CD4-positive, CD25-positive, alpha-beta regulatory T cell (primary cell): ENCODE measurements around the gene DCAF8L2. TPM values are rescaled to one million over a fixed set of nuclear protein-coding genes. Genes with fewer than 3 reads are reported as not detected.
A peak's percentile ranks its signal among the peaks of the same experiment; 100 is the strongest.
"Not testable (repeated sequence)": the region's sequence is repeated elsewhere in the genome, so short reads cannot be mapped to it uniquely, and the experiment has no call there.

ENCODE experiments used
- ATAC-seq, 2 donors: fragments of 150-1000 bp; cut with Tn5 transposase; one replicate each; pipeline ENCODE4 v1.10.0; 2021; ENCODE audit warnings: low read depth in 2 of 2, moderate number of reproducible peaks in 2 of 2, moderate library complexity in 1 of 2
- DNase-seq, 3 donors: peaks; one replicate each; pipeline versions ENCODE4 v3.0.0 to v3.0.0-alpha.2; 2012 to 2022; ENCODE audit warnings: mixed read lengths in 1 of 3
- H3K27ac ChIP-seq: one replicate; pipeline ENCODE4 v1.7.0; 2013; ENCODE audit warnings: mild to moderate bottlenecking, low read length; ENCODE audit not compliant: insufficient read depth, poor library complexity, severe bottlenecking
- H3K27me3 ChIP-seq: one replicate; pipeline ENCODE4 v1.7.0; 2013; ENCODE audit warnings: low read length; ENCODE audit not compliant: control insufficient read depth, insufficient read depth
- H3K36me3 ChIP-seq: one replicate; pipeline ENCODE4 v1.7.0; 2013; ENCODE audit warnings: mild to moderate bottlenecking, low read length, moderate library complexity; ENCODE audit not compliant: control insufficient read depth, insufficient read depth
- H3K4me1 ChIP-seq: 2 replicates; pipeline ENCODE4 v1.7.0; 2013; ENCODE audit warnings: mild to moderate bottlenecking, low read length; ENCODE audit not compliant: insufficient read depth, control insufficient read depth, poor library complexity, severe bottlenecking
- H3K4me3 ChIP-seq: one replicate; pipeline ENCODE4 v1.7.0; 2013; ENCODE audit warnings: low read depth, mild to moderate bottlenecking, low read length, moderate library complexity
- H3K9me3 ChIP-seq, 2 experiments: 1 replicate in 1 of 2; 2 replicates in 1 of 2; pipeline ENCODE4 v1.7.0; 2013; ENCODE audit warnings: low read length in 2 of 2, mild to moderate bottlenecking in 1 of 2, moderate library complexity in 1 of 2; ENCODE audit not compliant: control insufficient read depth in 2 of 2
- H3K27ac Mint-ChIP-seq, 3 donors: one replicate each; pipeline ENCODE4 v1.8.0; 2020 to 2022; ENCODE audit warnings: mild to moderate bottlenecking in 3 of 3, mixed read lengths in 3 of 3, moderate library complexity in 2 of 3
- H3K27me3 Mint-ChIP-seq: one replicate; pipeline ENCODE4 v1.8.0; 2022; ENCODE audit warnings: mild to moderate bottlenecking, mixed read lengths
- H3K36me3 Mint-ChIP-seq: one replicate; pipeline ENCODE4 v1.8.0; 2020; ENCODE audit warnings: mixed read lengths
- H3K4me1 Mint-ChIP-seq, 4 donors: one replicate each; pipeline ENCODE4 v1.8.0; 2020 to 2022; ENCODE audit warnings: mixed read lengths in 4 of 4, mild to moderate bottlenecking in 1 of 4
- H3K4me3 Mint-ChIP-seq, 4 donors: one replicate each; pipeline ENCODE4 v1.8.0; 2020 to 2022; ENCODE audit warnings: mild to moderate bottlenecking in 4 of 4, mixed read lengths in 4 of 4, moderate library complexity in 3 of 4
- H3K9me3 Mint-ChIP-seq, 7 donors: one replicate each; pipeline ENCODE4 v1.8.0; 2020 to 2022; ENCODE audit warnings: mixed read lengths in 7 of 7, mild to moderate bottlenecking in 3 of 7, moderate library complexity in 2 of 7
- polyA plus RNA-seq, 4 donors: library from polyadenylated mRNA; unstranded; fragments of 300-500 nt; fragmentation: Illumina TruSeq; gene quantifications; one replicate each; pipeline ENCODE4 v1.2.3, GENCODE V29; 2021
- total RNA-seq: library from RNA; stranded (reverse); gene quantifications from one replicate; pipeline ENCODE4 v1.2.3, GENCODE V29; 2022

The DCAF8L2 gene
- total and polyA plus RNA-seq, 5 donors from 2014 or later: not detected

GRCh38 chrX:27675493-27675892, 85.3 kb downstream of the DCAF8L2 start:
- no peak for ATAC-seq
- no peak overlapping the region for H3K4me3 ChIP-seq
- H3K4me1 Mint-ChIP-seq: no peaks in the 10 kb centered on the region
- H3K4me3 Mint-ChIP-seq: no peak overlapping the region
- H3K4me1 ChIP-seq: no peaks in the 10 kb centered on the region
- no peak overlapping the region for H3K27ac ChIP-seq
- H3K27ac Mint-ChIP-seq: no peak overlapping the region
- peaks cover 0 to 4% (median 0%) of the 10 kb centered on the region in 7 donors for H3K9me3 Mint-ChIP-seq
- no peaks in the 10 kb centered on the region for H3K27me3 Mint-ChIP-seq
- H3K36me3 Mint-ChIP-seq: no peaks in the 10 kb centered on the region
- no peaks in the 10 kb centered on the region for H3K9me3 ChIP-seq
- no peaks in the 10 kb centered on the region for H3K27me3 ChIP-seq
- DNase-seq: no peak
- H3K36me3 ChIP-seq: no peaks in the 10 kb centered on the region

- ATAC-seq: no peak
- peaks cover 0 to 4% (median 0%) of the 10 kb centered on the region in 7 donors for H3K9me3 Mint-ChIP-seq
- no peak overlapping the region for H3K27ac Mint-ChIP-seq
Observed at GRCh38 chrX:27679281-27679680, 89.1 kb downstream of the DCAF8L2 start.

GRCh38 chrX:27680726-27681125, 90.6 kb downstream of the DCAF8L2 start:
- Histone ChIP-seq H3K4me1 (no peaks in the 10 kb centered on the region), H3K9me3 (no peaks in the 10 kb centered on the region), H3K36me3 (no peaks in the 10 kb centered on the region), H3K27me3 (no peaks in the 10 kb centered on the region), H3K4me3 (no peak overlapping the region), H3K27ac (no peak overlapping the region)
- Mint-ChIP-seq H3K4me3 (no peak overlapping the region), H3K27me3 (no peaks in the 10 kb centered on the region), H3K9me3 (peaks cover 0 to 7% (median 0%) of the 10 kb centered on the region in 7 donors), H3K4me1 (no peaks in the 10 kb centered on the region), H3K36me3 (no peaks in the 10 kb centered on the region), H3K27ac (no peak overlapping the region)
- no peak for DNase-seq
- no peak for ATAC-seq

More at GRCh38 chrX:27679281-27679680, 89.1 kb downstream of the DCAF8L2 start:
- Histone ChIP-seq H3K4me3 (no peak overlapping the region), H3K27me3 (no peaks in the 10 kb centered on the region), H3K27ac (no peak overlapping the region), H3K36me3 (no peaks in the 10 kb centered on the region), H3K9me3 (no peaks in the 10 kb centered on the region), H3K4me1 (no peaks in the 10 kb centered on the region)
- DNase-seq: no peak
- no peaks in the 10 kb centered on the region for H3K4me1 Mint-ChIP-seq
- H3K36me3 Mint-ChIP-seq: no peaks in the 10 kb centered on the region
- H3K4me3 Mint-ChIP-seq: no peak overlapping the region
- H3K27me3 Mint-ChIP-seq: no peaks in the 10 kb centered on the region

- not testable (repeated sequence) for H3K4me3 ChIP-seq, H3K27me3 ChIP-seq, H3K36me3 ChIP-seq, H3K4me3 Mint-ChIP-seq, H3K9me3 Mint-ChIP-seq, H3K27ac Mint-ChIP-seq, H3K27ac ChIP-seq, ATAC-seq, H3K4me1 ChIP-seq, H3K9me3 ChIP-seq, H3K36me3 Mint-ChIP-seq, H3K4me1 Mint-ChIP-seq, H3K27me3 Mint-ChIP-seq
- DNase-seq: peak in 1 of 3 donors; percentile 5
Observed at GRCh38 chrX:27683566-27684208, 93.5 kb downstream of the DCAF8L2 start.

- DNase-seq: no peak
- Mint-ChIP-seq H3K36me3 (no peaks in the 10 kb centered on the region), H3K4me3 (no peak overlapping the region), H3K27ac (no peak overlapping the region), H3K9me3 (peaks cover 0 to 11% (median 1%) of the 10 kb centered on the region in 7 donors), H3K27me3 (no peaks in the 10 kb centered on the region), H3K4me1 (no peaks in the 10 kb centered on the region)
- no peaks in the 10 kb centered on the region for H3K4me1 ChIP-seq
- no peaks in the 10 kb centered on the region for H3K9me3 ChIP-seq
- no peaks in the 10 kb centered on the region for H3K27me3 ChIP-seq
- H3K4me3 ChIP-seq: no peak overlapping the region
- no peak overlapping the region for H3K27ac ChIP-seq
- ATAC-seq: no peak
- H3K36me3 ChIP-seq: no peaks in the 10 kb centered on the region
Observed at GRCh38 chrX:27694667-27695066, 104.5 kb downstream of the DCAF8L2 start.

GRCh38 chrX:27706526-27706925, 116.4 kb downstream of the DCAF8L2 start:
- Mint-ChIP-seq H3K36me3 (no peaks in the 10 kb centered on the region), H3K27me3 (no peaks in the 10 kb centered on the region), H3K27ac (no peak overlapping the region), H3K4me1 (no peaks in the 10 kb centered on the region), H3K4me3 (no peak overlapping the region), H3K9me3 (peaks cover 0 to 12% (median 3%) of the 10 kb centered on the region in 7 donors)
- Histone ChIP-seq H3K4me1 (no peaks in the 10 kb centered on the region), H3K36me3 (no peaks in the 10 kb centered on the region), H3K4me3 (no peak overlapping the region), H3K27ac (no peak overlapping the region), H3K27me3 (no peaks in the 10 kb centered on the region), H3K9me3 (peaks cover 0 to 3% of the 10 kb centered on the region in 2 experiments)
- ATAC-seq: no peak
- DNase-seq: no peak

GRCh38 chrX:27715610-27716009, 125.5 kb downstream of the DCAF8L2 start:
- Mint-ChIP-seq H3K27me3 (no peaks in the 10 kb centered on the region), H3K4me3 (no peak overlapping the region), H3K27ac (no peak overlapping the region), H3K4me1 (no peaks in the 10 kb centered on the region), H3K9me3 (peaks cover 0 to 7% (median 4%) of the 10 kb centered on the region in 7 donors), H3K36me3 (no peaks in the 10 kb centered on the region)
- Histone ChIP-seq H3K9me3 (peaks cover 0 to 2% of the 10 kb centered on the region in 2 experiments), H3K4me1 (no peaks in the 10 kb centered on the region), H3K36me3 (no peaks in the 10 kb centered on the region), H3K4me3 (no peak overlapping the region), H3K27me3 (no peaks in the 10 kb centered on the region), H3K27ac (no peak overlapping the region)
- no peak for DNase-seq
- ATAC-seq: no peak

GRCh38 chrX:27728291-27728690, 138.1 kb downstream of the DCAF8L2 start:
- H3K4me3 ChIP-seq: no peak overlapping the region
- Mint-ChIP-seq H3K36me3 (no peaks in the 10 kb centered on the region), H3K27me3 (no peaks in the 10 kb centered on the region), H3K27ac (no peak overlapping the region), H3K4me3 (no peak overlapping the region), H3K4me1 (no peaks in the 10 kb centered on the region), H3K9me3 (peaks cover 0 to 5% (median 0%) of the 10 kb centered on the region in 7 donors)
- no peaks in the 10 kb centered on the region for H3K27me3 ChIP-seq
- no peaks in the 10 kb centered on the region for H3K36me3 ChIP-seq
- no peak for DNase-seq
- no peak for ATAC-seq
- H3K9me3 ChIP-seq: no peaks in the 10 kb centered on the region
- no peak overlapping the region for H3K27ac ChIP-seq
- H3K4me1 ChIP-seq: no peaks in the 10 kb centered on the region
